Endothelial cell of umbilical vein (primary cell): ENCODE measurements around the gene EYS. TPM values are rescaled to one million over a fixed set of nuclear protein-coding genes. Genes with fewer than 3 reads are reported as not detected.

Experiments used
- BruUV-seq: library from RNA; stranded (reverse); fragments of 400-500 nt; replicated peaks from 2 replicates; lab custom pipeline; 2021; lab: Mats Ljungman, UMichigan
- CTCF ChIA-PET: fragments of 300-600, 350-600 bp; sonication (Branson Sonifier 250); formaldehyde crosslinking; loops from one replicate; lab custom pipeline; 2021; ENCODE audit warnings: antibody characterized with exemption, inconsistent platforms; lab: Charles Lee
- POLR2A ChIA-PET: fragments of 300-600, 350-600 bp; sonication (Branson Sonifier 250); formaldehyde crosslinking; loops from one replicate; lab custom pipeline; 2021; ENCODE audit warnings: antibody characterized with exemption, inconsistent platforms; lab: Charles Lee
- DNase-seq: peaks from one replicate; pipeline ENCODE4 v3.0.0-alpha.2; 2011; ENCODE audit warnings: low read depth, low spot score
- FAIRE-seq: peaks from 2 replicates; lab custom pipeline; 2011; peaks lifted over from hg19 to GRCh38; lab: Jason Lieb, UNC
- H2AFZ ChIP-seq: 2 replicates; pipeline ENCODE4 v1.6.0; 2012; ENCODE audit warnings: low read depth, low read length, control low read depth, inconsistent platforms
- H3K27ac ChIP-seq: 2 replicates; pipeline ENCODE4 v1.5.1; 2011; ENCODE audit warnings: low read depth, mild to moderate bottlenecking, control low read depth, low read length, moderate library complexity; ENCODE audit not compliant: insufficient read depth
- H3K27me3 ChIP-seq, 2 experiments: 2 replicates each; pipeline versions ENCODE4 v1.6.0 to v1.6.1; 2011; ENCODE audit warnings: low read length in 2 of 2, mixed read lengths in 1 of 2; ENCODE audit not compliant: control insufficient read depth in 2 of 2, insufficient read depth in 2 of 2
- H3K36me3 ChIP-seq, 2 experiments: 2 replicates in 1 of 2; 3 replicates in 1 of 2; pipeline ENCODE4 v1.5.1; 2011; ENCODE audit warnings: low read length in 2 of 2, mild to moderate bottlenecking in 1 of 2, moderate library complexity in 1 of 2; ENCODE audit not compliant: control insufficient read depth in 2 of 2, insufficient read depth in 2 of 2; ENCODE audit errors: extremely low read depth in 1 of 2
- H3K4me1 ChIP-seq: 3 replicates; pipeline ENCODE4 v1.5.1; 2011; ENCODE audit warnings: mild to moderate bottlenecking, low read length; ENCODE audit not compliant: control insufficient read depth, insufficient read depth; ENCODE audit errors: extremely low read depth
- H3K4me2 ChIP-seq: 2 replicates; pipeline ENCODE4 v1.6.1; 2011; ENCODE audit warnings: low read length, control low read depth, mixed read lengths; ENCODE audit not compliant: insufficient read depth
- H3K4me3 ChIP-seq, 3 experiments: fragments of 200-600 bp in 1 of 3; sonication (generic), shearing (Covaris generic) in 1 of 3; replicated peaks in 1 of 3; 2 replicates each; pipeline ENCODE4 v1.5.1; 2011 to 2016; ENCODE audit warnings: control low read depth in 3 of 3, low read length in 3 of 3, mild to moderate bottlenecking in 2 of 3, inconsistent platforms in 1 of 3, low read depth in 1 of 3, moderate library complexity in 1 of 3; ENCODE audit not compliant: insufficient read depth in 1 of 3
- H3K79me2 ChIP-seq: 2 replicates; pipeline ENCODE4 v1.6.0; 2012; ENCODE audit warnings: low read length, inconsistent platforms; ENCODE audit not compliant: control insufficient read depth, insufficient read depth
- H3K9ac ChIP-seq: replicated peaks from 2 replicates; pipeline ENCODE3; 2011; ENCODE audit warnings: low read length, control low read depth; ENCODE audit not compliant: insufficient read depth; ENCODE audit errors: extremely low read depth
- H3K9me1 ChIP-seq: replicated peaks from 3 replicates; pipeline ENCODE4 v1.6.0; 2011; ENCODE audit warnings: mild to moderate bottlenecking, low read length; ENCODE audit not compliant: control insufficient read depth, insufficient read depth; ENCODE audit errors: extremely low read depth
- H3K9me3 ChIP-seq: replicated peaks from 2 replicates; pipeline ENCODE4 v1.5.1; 2012; ENCODE audit warnings: low read length, inconsistent platforms; ENCODE audit not compliant: control insufficient read depth, insufficient read depth
- H4K20me1 ChIP-seq: replicated peaks from 2 replicates; pipeline ENCODE3; 2011; ENCODE audit warnings: mild to moderate bottlenecking, low read length; ENCODE audit not compliant: control insufficient read depth, insufficient read depth; ENCODE audit errors: extremely low read depth
- CTCF ChIP-seq, 2 donors: IDR thresholded peaks; 1 replicate in 1 of 2; 2 replicates in 1 of 2; pipeline ENCODE4 v1.5.1; 2011; ENCODE audit warnings: low read length in 2 of 2, mild to moderate bottlenecking in 2 of 2, moderate library complexity in 2 of 2, control low read depth in 1 of 2, inconsistent platforms in 1 of 2, low read depth in 1 of 2; ENCODE audit not compliant: insufficient read depth in 1 of 2; ENCODE audit errors: extremely low read depth in 1 of 2
- EZH2 ChIP-seq: IDR thresholded peaks from 2 replicates; pipeline ENCODE4 v1.6.1; 2012; ENCODE audit warnings: borderline replicate concordance, low read depth, mild to moderate bottlenecking, moderate library complexity, low read length, inconsistent platforms; ENCODE audit not compliant: severe bottlenecking
- FOS ChIP-seq: IDR thresholded peaks from 2 replicates; pipeline ENCODE4 v1.6.1; 2011; ENCODE audit warnings: mild to moderate bottlenecking, low read length, moderate library complexity, borderline replicate concordance; ENCODE audit not compliant: insufficient read depth
- GATA2 ChIP-seq: IDR thresholded peaks from 2 replicates; pipeline ENCODE4 v1.7.0; 2011; ENCODE audit warnings: low read depth, mild to moderate bottlenecking, moderate library complexity, mixed read lengths, low read length; ENCODE audit not compliant: insufficient read length, insufficient read depth
- JUN ChIP-seq: IDR thresholded peaks from 2 replicates; pipeline ENCODE4 v1.6.1; 2011; ENCODE audit warnings: borderline replicate concordance, low read depth; ENCODE audit not compliant: insufficient read length, insufficient read depth
- MYC ChIP-seq: IDR thresholded peaks from one replicate; pipeline ENCODE4 v1.6.1; 2011; ENCODE audit warnings: mild to moderate bottlenecking, low read depth, low read length
- POLR2A ChIP-seq: IDR thresholded peaks from 2 replicates; pipeline ENCODE4 v1.6.1; 2012; ENCODE audit warnings: low read depth, mild to moderate bottlenecking, control low read depth, low read length
- POLR2AphosphoS5 ChIP-seq: IDR thresholded peaks from 2 replicates; pipeline ENCODE4 v1.6.1; 2012; ENCODE audit warnings: low read depth, mild to moderate bottlenecking, control low read depth, low read length, moderate library complexity; ENCODE audit not compliant: insufficient read depth
- dilution Hi-C: fragments of 300-500 bp; cut with MboI; formaldehyde crosslinking; loops from one replicate; pipeline ENCODE4 v1.15.0; 2019; ENCODE audit warnings: low sequenced_read_pairs; ENCODE audit not compliant: extremely low pct_ligation_motif_present
- intact Hi-C: fragments of 100-400 bp; cut with micrococcal nuclease; formaldehyde crosslinking; loops from one replicate; pipeline ENCODE4 v1.10.0; 2022
- polyA plus RNA-seq, 4 experiments: library from polyadenylated mRNA; depleted of rRNA in 3 of 4; stranded (reverse) in 3 of 4; unstranded in 1 of 4; fragments of >200 nt; gene quantifications; 2 replicates each; pipeline versions ENCODE4 v1.2.1 to v1.2.3, GENCODE V29; 2011 to 2012; ENCODE audit warnings: missing spikeins in 1 of 4
- total RNA-seq: library from RNA; stranded (reverse); gene quantifications from 2 replicates; pipeline ENCODE4 v1.2.3, GENCODE V29; 2021
- TF ChIP-seq, protein P1 (sequence below): IDR thresholded peaks from 2 replicates; pipeline ENCODE4 v1.6.1; 2011; ENCODE audit not compliant: insufficient read depth, insufficient read length

The EYS gene
- total and polyA plus RNA-seq, 2 donors (not counting 3 experiments of a cell fraction or from before 2014, with no cell fraction given): 0.01 to 0.27 TPM

DNA sequence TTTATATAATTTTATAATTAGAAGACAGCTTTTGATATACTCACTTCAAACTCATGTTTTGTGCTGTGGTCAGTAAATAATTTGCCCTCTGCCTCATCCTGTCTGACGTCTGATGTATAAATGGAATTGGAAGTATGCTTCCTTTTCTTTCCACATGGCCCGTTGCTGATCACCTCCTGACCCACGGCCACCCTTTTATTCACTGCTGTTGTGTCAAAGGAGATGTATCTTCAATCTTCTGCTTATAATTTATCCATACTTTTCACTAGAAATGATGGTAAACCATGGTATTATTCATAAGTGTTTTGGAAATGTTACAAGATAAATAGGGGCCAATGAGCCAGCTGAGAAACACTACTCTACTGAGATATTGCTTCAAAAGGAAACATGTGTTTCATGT, 1229.6 kb downstream of the EYS start:
- Histone ChIP-seq H3K9me1 (no peaks in the 10 kb centered on the region), H4K20me1 (no peaks in the 10 kb centered on the region), H3K9me3 (no peaks in the 10 kb centered on the region), H3K9ac (no peak overlapping the region), H3K4me1 (no peaks in the 10 kb centered on the region), H3K27me3 (no peaks in the 10 kb centered on the region), H3K4me2 (no peak overlapping the region), H3K27ac (no peak overlapping the region), H3K4me3 (no peak overlapping the region), H3K36me3 (no peaks in the 10 kb centered on the region), H2AFZ (no peak overlapping the region), H3K79me2 (no peaks in the 10 kb centered on the region)
- no peak for TF ChIP-seq MYC
- TF ChIP-seq CTCF (IDR thresholded peaks at IDR 0.05; ENCODE audit: extremely low read depth in 1 of 2, insufficient read depth in 1 of 2, low read depth in 1 of 2, low read length in 2 of 2): no peak
- TF ChIP-seq GATA2: no peak
- TF ChIP-seq POLR2AphosphoS5: no peak
- no peak for TF ChIP-seq EZH2
- no peak for TF ChIP-seq POLR2A
- TF ChIP-seq, protein P1, sequence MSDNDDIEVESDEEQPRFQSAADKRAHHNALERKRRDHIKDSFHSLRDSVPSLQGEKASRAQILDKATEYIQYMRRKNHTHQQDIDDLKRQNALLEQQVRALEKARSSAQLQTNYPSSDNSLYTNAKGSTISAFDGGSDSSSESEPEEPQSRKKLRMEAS: no peak
- no peak for TF ChIP-seq FOS
- TF ChIP-seq JUN: no peak
- intact Hi-C loops: no loop called here
- dilution Hi-C loops: no loop called here
- BruUV-seq: no TSS peak
- FAIRE-seq (no peak), DNase-seq (no peak)
- ChIA-PET POLR2A (no interaction called here), CTCF (no interaction called here)
